ENCODE measurements around the gene GCSAM. TPM values are rescaled to one million over a fixed set of nuclear protein-coding genes. Genes with fewer than 3 reads are reported as not detected.

The GCSAM gene
- total RNA-seq, 1 donor from 2014 or later: 0.67 TPM

DNA sequence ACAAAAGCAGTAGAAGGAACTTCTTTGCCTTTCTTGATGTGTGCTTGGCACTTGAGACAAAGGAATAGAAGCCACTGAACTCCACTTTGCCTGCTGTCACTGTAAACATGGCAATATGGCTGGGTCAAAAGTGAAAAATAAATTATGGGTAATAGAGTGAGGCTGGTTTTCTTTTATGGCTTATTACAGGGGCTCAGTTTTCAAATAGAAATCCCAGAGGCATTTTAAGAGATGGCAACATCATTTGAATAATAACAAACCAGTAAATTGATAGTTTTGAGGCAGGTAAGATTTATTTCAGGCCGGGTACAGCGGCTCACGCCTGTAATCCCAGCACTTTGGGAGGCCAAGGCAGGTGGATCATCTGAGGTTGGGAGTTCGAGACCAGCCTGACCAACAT is 44.1 kb downstream of the GCSAM start:
- Mint-ChIP-seq H3K36me3 (no peaks in the 10 kb centered on the region), H3K27ac (no peak overlapping the region), H3K4me3 (no peak overlapping the region), H3K4me1 (peaks cover 61% of the 10 kb centered on the region), H3K27me3 (ENCODE audit: low read depth) (peaks cover 5% of the 10 kb centered on the region), H3K9me3 (no peaks in the 10 kb centered on the region)
- no peak for DNase-seq (ENCODE audit: low spot score in 2 of 2, unreplicated experiment in 2 of 2)
- TF ChIP-seq, protein P1, sequence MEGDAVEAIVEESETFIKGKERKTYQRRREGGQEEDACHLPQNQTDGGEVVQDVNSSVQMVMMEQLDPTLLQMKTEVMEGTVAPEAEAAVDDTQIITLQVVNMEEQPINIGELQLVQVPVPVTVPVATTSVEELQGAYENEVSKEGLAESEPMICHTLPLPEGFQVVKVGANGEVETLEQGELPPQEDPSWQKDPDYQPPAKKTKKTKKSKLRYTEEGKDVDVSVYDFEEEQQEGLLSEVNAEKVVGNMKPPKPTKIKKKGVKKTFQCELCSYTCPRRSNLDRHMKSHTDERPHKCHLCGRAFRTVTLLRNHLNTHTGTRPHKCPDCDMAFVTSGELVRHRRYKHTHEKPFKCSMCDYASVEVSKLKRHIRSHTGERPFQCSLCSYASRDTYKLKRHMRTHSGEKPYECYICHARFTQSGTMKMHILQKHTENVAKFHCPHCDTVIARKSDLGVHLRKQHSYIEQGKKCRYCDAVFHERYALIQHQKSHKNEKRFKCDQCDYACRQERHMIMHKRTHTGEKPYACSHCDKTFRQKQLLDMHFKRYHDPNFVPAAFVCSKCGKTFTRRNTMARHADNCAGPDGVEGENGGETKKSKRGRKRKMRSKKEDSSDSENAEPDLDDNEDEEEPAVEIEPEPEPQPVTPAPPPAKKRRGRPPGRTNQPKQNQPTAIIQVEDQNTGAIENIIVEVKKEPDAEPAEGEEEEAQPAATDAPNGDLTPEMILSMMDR (IDR thresholded peaks at IDR 0.05; ENCODE audit: unreplicated experiment): no peak

- H3K4me1 Mint-ChIP-seq: peaks cover 55% of the 10 kb centered on the region
- H3K36me3 Mint-ChIP-seq: no peaks in the 10 kb centered on the region
- no peak overlapping the region for H3K27ac Mint-ChIP-seq
- TF ChIP-seq, protein P1 (IDR thresholded peaks at IDR 0.05; ENCODE audit: unreplicated experiment): no peak
- peaks cover 5% of the 10 kb centered on the region for H3K27me3 Mint-ChIP-seq (ENCODE audit: low read depth)
- DNase-seq (ENCODE audit: low spot score in 2 of 2, unreplicated experiment in 2 of 2): no peak
- no peak overlapping the region for H3K4me3 Mint-ChIP-seq
- no peaks in the 10 kb centered on the region for H3K9me3 Mint-ChIP-seq
These were observed 45.3 kb downstream of the GCSAM start for GRCh38 chr3:112087746-112088145.

GRCh38 chr3:112086875-112087524 is 46.0 kb downstream of the GCSAM start:
- TF ChIP-seq, protein P1 (IDR thresholded peaks at IDR 0.05; ENCODE audit: unreplicated experiment): no peak
- Mint-ChIP-seq H3K9me3 (no peaks in the 10 kb centered on the region), H3K36me3 (no peaks in the 10 kb centered on the region), H3K4me1 (peaks cover 49% of the 10 kb centered on the region), H3K27me3 (ENCODE audit: low read depth) (peaks cover 5% of the 10 kb centered on the region), H3K27ac (peak overlapping the region; percentile 27), H3K4me3 (peak overlapping the region; percentile 71)
- DNase-seq (ENCODE audit: low spot score in 2 of 2, unreplicated experiment in 2 of 2): no peak

DNA sequence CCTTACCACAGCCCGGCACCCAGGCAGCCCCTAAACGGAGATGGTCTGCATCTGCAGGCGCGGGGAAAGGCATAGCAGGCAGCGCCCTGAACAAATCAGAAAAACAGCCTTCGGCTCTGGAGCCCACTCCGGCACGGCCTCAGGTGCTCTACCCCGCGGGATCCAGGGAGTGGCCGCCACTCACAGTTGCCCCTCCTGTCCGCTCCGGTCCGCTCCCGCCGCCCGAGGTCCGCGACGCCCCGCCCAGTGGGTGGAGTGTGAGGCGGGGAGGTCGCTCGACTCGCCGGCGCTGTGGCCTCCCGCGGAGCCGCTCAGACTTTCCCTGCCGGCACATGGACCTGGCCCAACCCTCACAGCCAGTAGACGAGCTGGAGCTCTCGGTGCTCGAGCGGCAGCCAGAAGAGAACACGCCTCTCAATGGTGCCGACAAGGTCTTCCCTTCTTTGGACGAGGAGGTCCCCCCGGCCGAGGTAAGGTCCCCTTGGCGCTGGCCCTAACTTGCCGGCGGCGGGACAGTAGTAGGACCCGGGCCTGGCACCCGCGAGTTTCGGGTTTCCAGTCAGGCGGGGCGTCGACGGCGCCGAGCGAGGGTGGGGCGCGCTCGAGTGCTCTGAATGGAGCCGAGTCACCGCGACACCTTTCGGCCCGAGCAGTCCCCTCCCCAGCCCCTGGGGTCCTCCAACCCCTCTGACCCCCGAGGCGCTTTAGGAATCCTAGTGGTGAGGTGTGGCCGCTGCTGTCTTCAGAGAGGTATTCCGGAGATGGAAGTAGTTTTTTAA is 46.8 kb downstream of the GCSAM start, which contains the start of gene C3orf52:
TSS of gene C3orf52 (plus strand) at position 314 of the 779 bp plus-strand sequence. CDS start at position 333, 19 bp downstream.
- DNase-seq (ENCODE audit: low spot score in 2 of 2, unreplicated experiment in 2 of 2): peak; percentile 65 to 70
- Mint-ChIP-seq H3K36me3 (no peaks in the 10 kb centered on the region), H3K27me3 (ENCODE audit: low read depth) (peaks cover 5% of the 10 kb centered on the region), H3K27ac (peak within 1 kb of the TSS; percentile 55), H3K4me3 (peak within 1 kb of the TSS; percentile 71), H3K4me1 (peaks cover 46% of the 10 kb centered on the region), H3K9me3 (no peaks in the 10 kb centered on the region)
- TF ChIP-seq, protein P1 (IDR thresholded peaks at IDR 0.05; ENCODE audit: unreplicated experiment): no peak

GRCh38 chr3:112085735-112086075 is 47.3 kb downstream of the GCSAM start:
- Mint-ChIP-seq H3K4me1 (peaks cover 41% of the 10 kb centered on the region), H3K27me3 (ENCODE audit: low read depth) (peaks cover 5% of the 10 kb centered on the region), H3K36me3 (no peaks in the 10 kb centered on the region), H3K27ac (no peak overlapping the region), H3K9me3 (no peaks in the 10 kb centered on the region), H3K4me3 (peak overlapping the region; percentile 71)
- DNase-seq (ENCODE audit: low spot score in 2 of 2, unreplicated experiment in 2 of 2): no peak
- TF ChIP-seq, protein P1 (IDR thresholded peaks at IDR 0.05; ENCODE audit: unreplicated experiment): no peak

All from mesothelial cell of epicardium (in vitro differentiated cells).